H54 (cell line): ENCODE results near the gene PALLD.

ENCODE experiments used
- DNase-seq: peaks from one replicate; pipeline ENCODE4 v3.0.0; 2011; ENCODE audit warnings: low spot score, mixed read lengths; ENCODE audit not compliant: insufficient read length
- FAIRE-seq: peaks from 3 replicates; lab custom pipeline; 2011; peaks lifted over from hg19 to GRCh38; lab: Jason Lieb, UNC
- POLR2A ChIP-seq: IDR thresholded peaks from 2 replicates; pipeline ENCODE4 v1.6.1; 2011; ENCODE audit warnings: low read depth, mild to moderate bottlenecking, low read length

Gene PALLD

DNA sequence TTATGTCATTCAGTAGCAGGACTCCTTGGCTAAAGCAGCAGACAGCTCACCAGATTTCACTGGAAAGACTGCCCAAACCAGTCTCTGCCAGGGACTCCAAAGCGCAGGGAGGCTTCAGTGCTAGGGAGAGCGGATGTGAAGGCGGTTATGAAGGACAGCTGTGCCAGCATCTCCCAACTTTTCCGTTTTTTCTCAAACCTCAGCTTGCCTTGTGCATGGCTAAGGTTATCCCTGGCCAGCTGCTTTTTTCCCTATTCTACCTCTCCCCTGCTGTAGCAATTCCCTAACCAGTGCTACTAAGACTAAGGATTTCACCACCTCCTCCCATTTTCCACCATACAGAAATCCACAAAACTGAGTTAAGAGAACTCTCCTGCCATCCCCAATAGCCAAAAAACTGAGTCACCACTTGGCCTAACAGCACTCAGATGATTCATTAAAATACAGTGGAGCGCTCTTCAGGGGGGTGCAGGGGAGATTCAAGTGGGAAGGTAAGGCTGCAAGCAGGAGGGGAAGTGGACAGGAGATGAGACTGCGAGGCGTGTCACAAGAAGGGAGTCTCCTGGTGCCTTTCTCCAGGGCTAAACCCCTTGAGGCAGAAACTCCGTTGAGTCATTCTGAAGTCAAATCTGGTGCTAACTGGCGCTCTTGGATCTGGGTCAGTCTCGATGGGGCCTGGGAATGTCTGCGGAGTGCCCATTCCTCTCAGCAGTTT lies 90.7 kb downstream of the PALLD start:
- DNase-seq (no peak), FAIRE-seq (peak; percentile 86)
- TF ChIP-seq POLR2A: no peak

DNA sequence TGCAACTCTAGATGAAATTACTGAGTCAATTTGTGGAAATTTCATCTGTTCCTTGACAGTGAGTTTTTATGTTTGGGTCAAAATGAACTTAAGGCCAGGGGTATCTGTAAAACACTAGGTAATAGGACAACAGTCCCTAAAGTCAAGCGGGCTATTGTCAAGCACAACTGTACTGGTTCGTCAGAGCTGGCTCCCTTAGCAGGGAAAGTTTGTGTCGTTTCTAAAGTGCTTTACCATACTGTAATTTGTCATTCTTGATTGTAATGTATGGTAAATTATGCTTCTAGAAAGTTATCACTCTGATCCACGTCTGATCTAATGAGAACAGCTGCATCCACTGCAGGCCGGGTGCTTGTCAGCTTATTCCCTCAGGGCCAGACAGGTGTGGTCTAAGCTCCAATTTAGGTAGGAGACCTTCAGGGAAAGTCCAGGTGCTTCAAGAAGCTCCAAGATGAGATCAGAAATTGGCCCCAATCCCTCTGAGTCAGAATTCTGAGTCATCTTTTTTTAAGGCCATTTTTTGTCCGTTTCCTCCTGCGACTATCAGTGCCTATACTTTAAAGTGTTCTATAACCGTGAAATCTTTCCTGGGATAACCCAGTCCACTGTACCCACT lies 92.2 kb downstream of the PALLD start:
- TF ChIP-seq POLR2A: no peak
- no peak for FAIRE-seq
- DNase-seq: no peak

- DNase-seq (no peak), FAIRE-seq (no peak)
- no peak for TF ChIP-seq POLR2A
These were observed 95.8 kb downstream of the PALLD start for GRCh38 chr4:168592676-168593075.

GRCh38 chr4:168593399-168593798 lies 96.5 kb downstream of the PALLD start:
- TF ChIP-seq POLR2A: no peak
- no peak for DNase-seq
- FAIRE-seq: no peak

GRCh38 chr4:168594121-168594520 lies 97.3 kb downstream of the PALLD start:
- DNase-seq (no peak), FAIRE-seq (no peak)
- no peak for TF ChIP-seq POLR2A

- no peak for DNase-seq
- TF ChIP-seq POLR2A: no peak
- peak; percentile 43 for FAIRE-seq
These were observed 101.3 kb downstream of the PALLD start for GRCh38 chr4:168598191-168598590.

GRCh38 chr4:168600796-168601583 lies 104.1 kb downstream of the PALLD start:
- FAIRE-seq (no peak), DNase-seq (no peak)

DNA sequence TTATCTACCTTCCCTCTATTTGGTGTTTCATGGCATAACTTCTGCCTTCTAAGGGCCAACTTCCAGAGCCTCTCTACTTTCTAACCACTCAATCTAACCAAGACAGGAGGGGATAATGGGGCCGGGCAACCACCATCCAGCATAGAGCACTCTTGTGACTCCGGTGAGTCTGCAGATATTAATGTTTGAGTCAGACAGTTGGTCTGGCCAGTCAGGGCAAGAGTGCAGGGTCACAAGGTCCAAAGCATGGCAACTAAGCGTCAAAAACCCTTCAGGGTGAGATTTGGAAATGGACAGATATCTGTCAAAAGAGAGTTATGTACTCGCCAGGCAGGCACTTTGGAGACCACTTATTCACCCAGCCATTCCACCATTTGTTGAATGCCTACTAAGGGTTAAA lies 105.0 kb downstream of the PALLD start:
- no peak for FAIRE-seq
- no peak for DNase-seq
- no peak for TF ChIP-seq POLR2A

More at GRCh38 chr4:168600796-168601583, 104.1 kb downstream of the PALLD start:
- no peak for TF ChIP-seq POLR2A

GRCh38 chr4:168604496-168605373 lies 107.9 kb downstream of the PALLD start:
- no peak for TF ChIP-seq POLR2A
- FAIRE-seq: peak; percentile 88

GRCh38 chr4:168605411-168605810 lies 108.6 kb downstream of the PALLD start:
- FAIRE-seq (peak; percentile 91), DNase-seq (peak; percentile 19)
- TF ChIP-seq POLR2A: no peak

More at GRCh38 chr4:168604496-168605373, 107.9 kb downstream of the PALLD start:
- no peak for DNase-seq

- FAIRE-seq (no peak), DNase-seq (no peak)
- TF ChIP-seq POLR2A: no peak
These were observed 110.4 kb downstream of the PALLD start for GRCh38 chr4:168607215-168607614.

DNA sequence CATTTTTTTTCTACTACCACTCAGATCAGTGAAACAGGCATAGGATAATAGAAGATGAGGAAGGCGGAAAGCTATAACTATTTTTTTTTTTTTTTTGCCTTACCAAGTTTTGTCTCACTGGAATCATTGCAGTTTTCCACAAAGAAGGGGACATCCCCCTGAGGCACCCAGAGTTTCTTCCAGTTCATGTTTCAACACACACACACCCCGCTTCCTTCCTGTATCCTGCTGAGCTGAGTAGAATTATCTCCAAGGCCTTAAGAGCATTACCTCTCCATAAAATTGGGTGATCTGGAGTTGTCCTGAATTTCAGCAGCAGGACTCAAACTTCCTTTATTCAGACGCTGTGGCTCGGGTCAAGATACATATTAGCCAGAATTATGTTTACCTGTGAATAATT lies 111.9 kb downstream of the PALLD start:
- no peak for DNase-seq
- TF ChIP-seq POLR2A: no peak
- FAIRE-seq: no peak

DNA sequence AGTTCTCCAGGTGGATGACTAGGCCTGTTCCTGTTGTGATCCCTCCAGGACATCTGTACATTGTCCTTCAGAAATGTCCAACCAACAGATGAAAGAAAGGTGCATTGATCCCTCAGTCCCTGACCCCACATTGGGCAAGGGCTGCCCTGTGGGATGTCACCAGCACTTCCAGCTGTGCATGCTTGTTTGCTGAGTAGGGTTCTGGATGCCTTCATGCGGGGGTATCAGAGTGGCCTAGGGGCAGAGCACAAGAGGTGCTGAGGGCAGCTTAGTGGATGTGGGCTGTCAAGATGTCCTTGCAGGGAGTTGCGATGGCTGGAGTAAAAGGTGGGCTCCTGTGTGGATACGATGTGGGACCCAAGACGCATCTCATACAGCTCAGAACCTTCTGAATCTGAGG lies 112.5 kb downstream of the PALLD start:
- FAIRE-seq (no peak), DNase-seq (no peak)
- no peak for TF ChIP-seq POLR2A
